ENCODE data around the gene AKAP6.

The AKAP6 gene

DNA sequence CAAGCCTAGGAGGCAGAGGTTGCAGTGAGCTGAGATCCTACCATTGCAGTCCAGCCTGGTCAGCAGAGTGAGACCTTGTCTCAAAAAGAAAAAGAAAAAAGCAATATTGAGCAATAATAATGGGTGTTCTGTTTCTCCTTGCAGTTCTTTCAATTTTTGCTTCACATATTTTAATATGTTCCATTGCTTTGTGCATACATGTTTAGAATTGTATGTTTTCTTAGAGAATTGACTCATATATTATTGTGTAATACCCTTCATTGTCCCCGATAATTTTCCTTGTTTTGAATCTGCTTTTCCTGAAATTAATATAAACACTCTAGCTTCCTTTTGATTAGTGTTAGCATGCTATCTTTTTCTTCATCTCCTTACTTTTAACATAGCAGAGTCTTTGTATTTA, 471.2 kb downstream of the AKAP6 start:
- DNase-seq (ENCODE audit: low read depth in 1 of 2, low spot score in 1 of 2): no peak

GRCh38 chr14:32802295-32802694, 473.2 kb downstream of the AKAP6 start:
- DNase-seq (ENCODE audit: low read depth in 1 of 2, low spot score in 1 of 2): no peak

- no peak for DNase-seq (ENCODE audit: low read depth in 1 of 2, low spot score in 1 of 2)
Observed at GRCh38 chr14:32805979-32806378, 476.9 kb downstream of the AKAP6 start.

- DNase-seq (ENCODE audit: low read depth in 1 of 2, low spot score in 1 of 2): no peak
Observed at GRCh38 chr14:32808644-32809043, 479.5 kb downstream of the AKAP6 start.

- no peak for DNase-seq (ENCODE audit: low read depth in 1 of 2, low spot score in 1 of 2)
Observed at GRCh38 chr14:32809255-32809654, 480.2 kb downstream of the AKAP6 start.

DNA sequence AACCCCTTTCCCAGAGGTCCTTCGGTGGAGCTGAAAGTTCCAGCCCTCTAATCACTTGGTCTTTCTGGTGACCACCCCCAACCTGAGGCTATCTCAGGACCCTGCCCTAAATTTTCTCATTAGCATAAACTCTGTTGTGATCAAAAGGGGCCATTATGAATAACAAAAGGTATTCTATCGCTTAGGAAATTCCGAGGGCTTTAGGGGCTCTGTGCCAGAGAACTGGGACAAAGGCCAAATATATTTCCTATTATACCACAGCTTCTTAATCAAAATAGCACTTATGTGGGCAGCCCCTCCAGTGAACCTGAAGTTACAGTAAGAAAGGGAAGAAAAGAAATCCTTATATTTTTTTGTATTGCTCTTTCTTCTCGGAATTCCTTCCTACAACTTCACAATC, 484.3 kb downstream of the AKAP6 start:
- DNase-seq (ENCODE audit: low read depth in 1 of 2, low spot score in 1 of 2): no peak

- no peak for DNase-seq (ENCODE audit: low read depth in 1 of 2, low spot score in 1 of 2)
Observed at GRCh38 chr14:32814721-32815120, 485.6 kb downstream of the AKAP6 start.

DNA sequence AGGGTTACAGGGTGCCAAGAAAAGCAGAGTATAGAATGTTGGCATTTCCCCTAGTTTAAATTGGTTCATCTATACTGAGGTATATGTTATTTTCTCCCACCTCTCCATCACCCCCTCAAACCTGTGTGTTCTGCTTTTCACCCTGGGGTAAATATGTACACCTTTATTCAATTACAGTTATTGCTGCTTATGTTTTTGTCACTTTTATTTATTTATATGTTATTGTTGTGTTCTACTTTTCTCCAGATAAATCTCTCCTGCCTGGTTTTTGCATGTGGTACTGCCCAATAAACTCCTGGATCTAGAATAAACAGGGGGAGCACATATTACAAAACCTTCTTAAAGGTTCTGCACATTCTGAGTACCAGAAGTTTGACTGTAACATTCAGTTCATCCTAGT, 487.5 kb downstream of the AKAP6 start:
- no peak for DNase-seq (ENCODE audit: low read depth in 1 of 2, low spot score in 1 of 2)

DNA sequence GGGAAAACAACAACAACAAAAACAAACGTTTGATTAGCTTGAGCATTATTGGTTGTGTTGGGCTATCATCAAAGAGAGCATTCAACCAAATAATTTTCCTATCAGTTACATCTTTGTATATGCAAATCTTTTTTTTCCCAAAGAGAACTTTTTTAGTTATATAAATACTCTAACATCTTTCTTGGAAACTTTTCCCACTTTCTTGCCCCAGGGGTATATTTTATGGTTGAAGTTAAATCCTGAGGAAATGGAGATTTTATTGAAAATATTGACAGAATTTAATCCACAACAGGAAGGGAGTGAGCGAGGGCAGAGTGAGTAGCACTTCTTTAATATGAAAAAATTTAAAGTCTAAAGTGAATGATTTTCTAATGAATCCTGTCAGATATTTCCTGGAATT, 488.7 kb downstream of the AKAP6 start:
- no peak for DNase-seq (ENCODE audit: low read depth in 1 of 2, low spot score in 1 of 2)

DNA sequence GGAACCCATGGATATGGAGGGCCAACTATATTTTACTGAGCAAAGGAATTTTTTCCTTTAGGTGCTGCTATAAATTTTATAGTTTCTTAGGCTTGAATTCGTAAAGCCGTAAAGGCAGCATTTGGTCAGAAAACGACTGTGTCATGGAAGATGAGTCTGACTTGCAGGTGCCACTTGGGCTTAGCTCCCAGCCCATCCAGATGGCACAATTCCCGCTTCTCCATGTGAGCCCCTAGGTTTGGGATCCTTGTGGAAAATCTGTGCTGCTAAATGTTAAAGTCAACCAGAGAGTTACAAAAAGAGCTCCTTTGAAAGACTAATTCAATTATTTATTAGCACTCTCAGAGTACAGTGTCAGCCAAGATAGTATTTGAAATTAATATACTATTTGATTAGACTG, 489.5 kb downstream of the AKAP6 start:
- no peak for DNase-seq (ENCODE audit: low read depth in 1 of 2, low spot score in 1 of 2)

DNA sequence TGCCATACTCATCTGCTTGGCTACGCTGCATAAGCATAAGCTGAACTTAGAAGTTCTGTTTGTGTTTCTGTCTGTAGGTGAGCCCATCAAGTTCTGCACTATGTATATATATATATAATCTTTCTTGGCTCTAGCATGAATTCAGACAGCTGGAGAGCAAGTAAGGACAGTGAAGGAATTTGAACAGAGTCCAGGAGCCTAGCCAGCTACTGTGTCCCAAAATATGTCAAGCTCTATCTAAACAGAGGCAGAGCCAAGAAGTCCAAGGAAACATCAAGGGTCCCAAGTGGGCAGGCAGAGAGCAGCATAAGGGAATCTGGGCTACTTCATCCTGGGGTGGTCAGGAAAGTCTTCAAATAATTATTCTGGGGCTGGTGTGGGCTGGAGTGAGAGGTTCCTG, 491.1 kb downstream of the AKAP6 start:
- no peak for DNase-seq (ENCODE audit: low read depth in 1 of 2, low spot score in 1 of 2)

GRCh38 chr14:32820682-32821081, 491.6 kb downstream of the AKAP6 start:
- DNase-seq (ENCODE audit: low read depth in 1 of 2, low spot score in 1 of 2): no peak

DNA sequence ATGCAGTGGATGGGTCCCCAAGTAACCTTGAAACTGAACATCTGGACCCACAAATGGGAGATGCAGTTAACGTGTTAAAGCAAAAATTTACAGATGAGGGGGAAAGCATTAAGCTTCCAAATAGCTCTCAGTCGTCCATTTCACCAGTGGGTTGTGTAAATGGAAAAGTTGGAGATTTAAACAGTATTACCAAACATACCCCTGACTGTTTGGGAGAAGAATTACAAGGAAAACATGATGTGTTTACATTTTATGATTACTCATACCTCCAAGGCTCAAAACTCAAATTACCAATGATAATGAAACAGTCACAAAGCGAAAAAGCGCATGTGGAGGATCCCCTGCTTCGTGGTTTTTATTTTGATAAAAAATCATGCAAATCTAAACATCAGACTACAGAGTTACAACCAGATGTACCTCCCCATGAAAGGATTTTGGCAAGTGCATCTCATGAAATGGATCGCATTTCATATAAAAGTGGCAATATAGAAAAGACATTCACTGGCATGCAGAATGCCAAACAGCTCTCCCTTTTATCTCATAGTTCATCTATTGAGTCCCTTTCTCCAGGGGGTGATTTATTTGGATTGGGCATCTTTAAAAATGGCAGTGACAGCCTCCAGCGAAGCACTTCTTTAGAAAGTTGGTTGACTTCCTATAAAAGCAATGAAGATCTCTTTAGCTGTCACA, 493.0 kb downstream of the AKAP6 start:
- no peak for DNase-seq (ENCODE audit: low read depth in 1 of 2, low spot score in 1 of 2)

GRCh38 chr14:32823706-32824105, 494.6 kb downstream of the AKAP6 start:
- no peak for DNase-seq (ENCODE audit: low read depth in 1 of 2, low spot score in 1 of 2)

GRCh38 chr14:32824195-32824594, 495.1 kb downstream of the AKAP6 start:
- no peak for DNase-seq (ENCODE audit: low read depth in 1 of 2, low spot score in 1 of 2)

GRCh38 chr14:32825058-32825457, 496.0 kb downstream of the AKAP6 start:
- DNase-seq (ENCODE audit: low read depth in 1 of 2, low spot score in 1 of 2): no peak

DNA sequence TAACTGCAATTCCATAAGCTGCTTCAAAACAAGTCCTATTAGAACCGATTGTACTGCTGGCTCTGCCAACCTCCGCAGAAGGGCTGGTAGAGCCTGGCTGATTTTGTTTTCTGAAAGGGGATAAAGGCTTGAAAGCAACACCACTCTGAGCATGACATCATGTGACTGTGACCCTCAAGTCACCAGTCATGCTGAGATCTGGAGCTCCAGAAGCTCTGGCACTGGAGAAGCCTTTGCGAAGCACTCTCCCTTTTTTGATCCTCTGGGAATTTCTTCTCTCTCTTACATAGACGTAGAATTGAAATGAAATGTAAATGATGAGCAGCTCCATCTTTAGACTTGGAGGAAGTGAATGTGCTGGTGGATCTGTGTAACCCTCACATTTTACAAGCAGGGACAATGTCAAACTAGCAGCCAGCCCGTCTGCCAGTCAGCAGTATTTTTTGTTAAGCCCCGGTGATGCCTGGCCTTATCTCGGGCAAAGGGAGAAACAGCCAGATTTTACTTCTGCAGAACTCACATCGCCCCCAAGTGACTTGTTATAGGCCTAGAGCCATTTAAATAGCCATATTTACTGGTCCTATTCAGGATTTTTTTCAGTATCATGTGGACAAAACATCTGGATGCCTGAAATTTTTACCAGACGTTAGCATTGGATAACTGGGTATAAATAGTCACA, 497.4 kb downstream of the AKAP6 start:
- no peak for DNase-seq (ENCODE audit: low read depth in 1 of 2, low spot score in 1 of 2)

GRCh38 chr14:32827514-32827913, 498.4 kb downstream of the AKAP6 start:
- DNase-seq (ENCODE audit: low read depth in 1 of 2, low spot score in 1 of 2): no peak

- no peak for DNase-seq (ENCODE audit: low read depth in 1 of 2, low spot score in 1 of 2)
Observed at GRCh38 chr14:32835924-32836323, 506.8 kb downstream of the AKAP6 start.

GRCh38 chr14:32841698-32842097, 512.6 kb downstream of the AKAP6 start:
- DNase-seq (ENCODE audit: low read depth in 1 of 2, low spot score in 1 of 2): no peak

DNA sequence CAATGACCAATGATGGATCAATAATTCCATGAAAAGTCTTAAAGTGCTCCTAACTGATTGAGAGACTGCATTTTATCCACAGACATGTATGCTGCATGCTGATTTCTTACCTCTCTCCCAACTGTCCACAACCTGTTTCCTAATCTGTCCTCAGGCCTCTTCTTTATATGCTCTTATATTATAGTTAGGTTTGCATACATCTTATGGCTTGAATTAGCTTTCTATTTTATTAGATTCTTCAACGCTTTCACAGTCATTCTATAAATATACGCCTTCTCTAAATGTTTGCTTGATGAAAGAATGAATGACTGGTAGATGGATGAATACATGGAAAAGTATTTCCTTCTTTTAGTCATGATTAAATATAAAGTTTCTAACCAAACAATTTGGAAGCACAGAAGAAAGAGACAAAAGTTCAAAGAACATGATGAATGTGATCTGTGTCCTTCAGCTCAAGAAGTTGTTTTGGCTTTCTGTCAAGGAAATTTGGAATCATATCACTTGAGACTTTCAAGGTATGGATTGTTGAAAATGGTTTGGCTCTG, 517.8 kb downstream of the AKAP6 start:
- no peak for DNase-seq (ENCODE audit: low read depth in 1 of 2, low spot score in 1 of 2)

- no peak for DNase-seq (ENCODE audit: low read depth in 1 of 2, low spot score in 1 of 2)
Observed at GRCh38 chr14:32847867-32848266, 518.8 kb downstream of the AKAP6 start.
